ENCODE results near the gene CEACAM19.
"Not testable (repeated sequence)": the region's sequence is repeated elsewhere in the genome, so short reads cannot be mapped to it uniquely, and the experiment has no call there.

Gene CEACAM19

DNA sequence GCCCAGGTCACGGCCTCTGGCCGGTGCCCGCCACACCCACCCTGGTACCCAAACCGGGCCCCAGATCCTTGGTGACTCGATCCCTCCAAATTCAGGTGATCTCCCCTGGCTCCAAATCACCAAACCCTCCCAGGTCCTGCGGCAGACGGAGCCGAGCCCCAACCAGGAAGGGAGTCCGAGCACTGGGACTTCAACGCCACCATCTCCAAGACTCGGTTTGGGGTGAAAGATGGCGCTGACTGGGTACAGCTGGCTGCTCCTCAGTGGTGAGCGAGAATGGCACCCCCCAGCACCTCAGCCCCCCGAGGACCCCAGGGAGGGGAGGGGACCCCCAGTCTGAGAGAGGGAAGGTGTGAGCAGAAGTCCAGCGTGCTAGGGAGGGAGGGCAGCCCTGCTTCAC, 29.9 kb downstream of the CEACAM19 start:
- no peak for DNase-seq (ENCODE audit: low read depth)

DNA sequence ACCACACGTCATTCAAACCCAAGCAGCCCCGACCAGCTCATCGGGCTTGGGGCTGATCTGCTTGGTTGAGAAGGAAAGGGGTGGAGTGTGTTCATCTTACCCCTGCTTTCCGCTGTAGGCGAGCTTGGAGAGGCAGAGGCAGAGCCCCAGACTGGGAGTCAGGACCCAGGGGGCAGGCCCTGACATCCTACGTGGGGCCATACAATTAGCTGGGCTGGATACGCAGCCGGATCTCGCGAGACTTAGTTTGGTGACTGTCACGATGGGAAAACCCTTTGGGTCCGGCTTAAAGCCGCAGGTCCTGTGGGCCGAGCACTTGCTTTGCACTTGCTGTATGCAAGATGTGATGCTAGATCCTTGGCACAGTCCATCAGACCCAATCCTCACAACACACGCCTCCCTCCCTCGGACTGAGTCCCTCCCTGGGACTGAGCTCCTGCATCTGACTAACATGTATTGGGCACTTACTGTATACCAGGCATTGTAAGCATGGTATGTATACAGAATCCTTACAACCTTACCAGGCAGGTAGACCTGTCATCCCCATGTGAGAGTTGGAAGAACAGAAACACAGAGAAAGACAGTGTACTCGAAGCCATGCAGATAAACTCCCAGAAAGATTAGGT, 31.4 kb downstream of the CEACAM19 start:
- DNase-seq (ENCODE audit: low read depth) = no peak

DNA sequence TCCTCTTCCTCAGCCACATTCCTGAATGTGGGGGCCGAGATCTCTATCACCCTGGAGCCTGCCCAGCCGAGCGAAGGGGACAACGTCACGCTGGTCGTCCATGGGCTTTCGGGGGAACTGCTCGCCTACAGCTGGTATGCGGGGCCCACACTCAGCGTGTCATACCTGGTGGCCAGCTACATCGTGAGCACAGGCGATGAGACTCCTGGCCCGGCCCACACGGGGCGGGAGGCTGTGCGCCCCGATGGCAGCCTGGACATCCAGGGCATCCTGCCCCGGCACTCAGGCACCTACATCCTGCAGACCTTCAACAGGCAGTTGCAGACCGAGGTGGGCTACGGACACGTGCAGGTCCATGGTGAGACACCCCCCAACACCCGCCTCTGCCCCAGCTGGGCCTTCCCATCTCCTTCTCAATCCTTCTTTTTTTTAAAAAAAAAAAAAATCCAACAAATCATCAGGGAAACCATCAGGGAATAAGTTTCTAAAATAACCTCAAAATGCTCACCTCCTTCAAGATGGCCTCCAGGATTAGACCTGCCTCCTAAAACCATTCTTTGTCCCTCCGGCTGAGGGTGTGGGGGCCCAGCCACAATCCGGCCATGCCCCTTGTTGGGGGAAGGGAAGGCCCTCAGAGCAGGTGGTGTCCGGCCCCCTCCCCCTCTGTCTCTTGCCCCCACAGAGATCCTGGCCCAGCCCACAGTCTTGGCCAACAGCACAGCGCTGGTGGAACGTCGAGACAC, 32.2 kb downstream of the CEACAM19 start:
- DNase-seq (ENCODE audit: low read depth) = no peak

DNA sequence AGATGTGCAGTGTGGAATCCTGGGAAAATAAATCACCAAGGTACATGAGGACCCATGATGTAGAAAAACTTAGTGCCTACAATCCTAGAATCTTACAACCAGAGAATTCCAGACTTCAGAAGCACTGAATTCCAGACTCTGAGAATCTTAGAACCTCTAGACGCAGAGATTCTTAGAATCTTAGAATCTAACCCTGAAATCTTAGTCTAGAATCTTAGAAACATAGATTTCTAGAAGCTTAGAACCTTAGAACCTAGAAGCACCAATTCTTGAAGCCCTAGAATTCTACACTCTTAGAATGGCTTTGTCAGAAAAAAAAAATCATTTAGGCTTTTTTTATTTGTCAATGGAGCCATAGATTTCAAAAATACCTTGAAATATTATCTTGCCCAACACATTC, 33.7 kb downstream of the CEACAM19 start:
- DNase-seq (ENCODE audit: low read depth) = no peak

DNA sequence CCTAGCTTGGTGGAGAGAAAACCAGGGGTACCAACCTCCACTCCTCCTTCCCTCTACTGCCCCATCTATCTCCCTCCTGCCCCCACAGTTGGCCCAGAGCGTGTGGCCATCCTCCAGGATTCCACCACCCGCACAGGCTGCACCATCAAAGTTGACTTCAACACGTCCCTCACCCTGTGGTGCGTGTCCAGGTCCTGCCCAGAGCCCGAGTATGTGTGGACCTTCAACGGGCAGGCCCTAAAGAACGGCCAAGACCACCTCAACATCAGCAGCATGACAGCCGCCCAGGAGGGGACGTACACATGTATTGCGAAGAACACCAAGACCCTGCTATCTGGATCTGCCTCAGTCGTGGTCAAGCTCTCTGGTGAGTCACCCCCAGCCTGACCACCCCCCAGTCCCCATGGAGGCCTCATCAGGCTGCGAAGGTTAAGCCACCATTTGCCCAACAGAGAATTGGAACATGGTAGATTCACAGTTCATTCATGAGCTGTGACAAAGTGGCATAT, 34.3 kb downstream of the CEACAM19 start:
- no peak for DNase-seq (ENCODE audit: low read depth)

DNA sequence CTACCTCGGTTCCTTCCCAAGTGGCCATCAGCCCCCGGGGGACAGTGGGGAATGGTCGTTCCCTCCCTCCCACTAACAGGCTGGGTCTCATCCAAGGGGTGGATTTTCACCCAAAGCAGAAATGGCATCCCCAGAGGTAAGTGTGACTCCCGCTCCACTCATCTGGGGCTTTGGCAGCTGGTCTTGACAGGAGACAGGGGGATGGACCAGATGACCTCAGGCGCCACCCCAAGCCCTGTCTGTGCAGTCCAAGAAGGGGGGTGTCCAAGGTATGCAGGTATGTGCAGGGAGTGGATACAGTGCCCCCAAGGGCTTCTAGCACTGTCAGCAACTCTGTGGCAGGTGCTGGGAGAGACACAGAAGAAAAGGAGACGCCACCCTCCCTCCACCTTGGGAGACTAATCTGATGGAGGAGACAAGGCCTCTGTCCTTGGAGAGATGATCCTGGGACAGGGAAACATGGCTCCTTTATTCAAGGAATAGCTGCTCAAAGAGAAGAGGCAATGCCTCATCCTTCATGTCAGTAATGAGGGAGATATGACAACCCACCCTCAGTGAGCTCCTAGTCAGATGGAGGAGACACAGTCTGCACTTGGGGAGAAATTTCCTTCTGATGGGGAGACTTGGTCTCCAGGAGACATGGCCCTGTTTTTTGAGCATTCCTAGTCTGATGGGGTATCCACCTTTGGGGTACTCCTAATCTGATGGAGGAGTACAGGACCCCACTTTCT, 35.4 kb downstream of the CEACAM19 start:
- DNase-seq (ENCODE audit: low read depth) = no peak

DNA sequence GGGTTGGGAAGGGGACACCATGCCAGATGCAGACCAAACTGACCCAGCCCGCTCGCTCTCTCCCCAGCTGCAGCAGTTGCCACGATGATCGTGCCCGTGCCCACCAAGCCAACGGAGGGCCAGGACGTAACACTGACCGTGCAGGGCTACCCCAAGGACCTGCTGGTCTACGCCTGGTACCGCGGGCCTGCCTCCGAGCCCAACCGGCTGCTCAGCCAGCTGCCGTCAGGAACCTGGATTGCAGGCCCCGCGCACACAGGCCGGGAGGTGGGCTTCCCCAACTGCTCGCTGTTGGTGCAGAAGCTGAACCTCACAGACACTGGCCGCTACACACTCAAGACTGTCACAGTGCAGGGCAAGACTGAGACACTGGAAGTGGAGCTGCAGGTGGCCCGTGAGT, 36.5 kb downstream of the CEACAM19 start:
- no peak for DNase-seq (ENCODE audit: low read depth)

DNA sequence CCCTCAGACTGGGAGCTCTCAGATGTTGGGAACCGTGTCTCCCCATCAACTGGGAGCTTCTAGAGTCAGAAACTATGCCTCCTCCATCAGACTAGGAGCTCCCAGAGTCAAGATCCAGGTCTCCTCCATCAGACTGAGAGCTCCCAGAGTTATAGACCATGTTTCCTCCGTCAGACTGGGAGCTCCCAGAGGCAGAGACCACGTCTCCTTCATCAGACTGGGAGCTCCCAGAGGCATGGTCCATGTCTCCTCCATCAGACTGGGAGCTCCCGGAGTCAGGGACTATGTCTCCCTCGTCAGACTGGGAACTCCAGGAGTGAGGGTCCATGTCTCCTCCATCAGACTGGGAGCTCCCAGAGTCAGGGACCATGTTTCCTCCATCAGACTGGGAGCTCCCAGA, 37.7 kb downstream of the CEACAM19 start:
- DNase-seq (ENCODE audit: low read depth) = no peak

DNA sequence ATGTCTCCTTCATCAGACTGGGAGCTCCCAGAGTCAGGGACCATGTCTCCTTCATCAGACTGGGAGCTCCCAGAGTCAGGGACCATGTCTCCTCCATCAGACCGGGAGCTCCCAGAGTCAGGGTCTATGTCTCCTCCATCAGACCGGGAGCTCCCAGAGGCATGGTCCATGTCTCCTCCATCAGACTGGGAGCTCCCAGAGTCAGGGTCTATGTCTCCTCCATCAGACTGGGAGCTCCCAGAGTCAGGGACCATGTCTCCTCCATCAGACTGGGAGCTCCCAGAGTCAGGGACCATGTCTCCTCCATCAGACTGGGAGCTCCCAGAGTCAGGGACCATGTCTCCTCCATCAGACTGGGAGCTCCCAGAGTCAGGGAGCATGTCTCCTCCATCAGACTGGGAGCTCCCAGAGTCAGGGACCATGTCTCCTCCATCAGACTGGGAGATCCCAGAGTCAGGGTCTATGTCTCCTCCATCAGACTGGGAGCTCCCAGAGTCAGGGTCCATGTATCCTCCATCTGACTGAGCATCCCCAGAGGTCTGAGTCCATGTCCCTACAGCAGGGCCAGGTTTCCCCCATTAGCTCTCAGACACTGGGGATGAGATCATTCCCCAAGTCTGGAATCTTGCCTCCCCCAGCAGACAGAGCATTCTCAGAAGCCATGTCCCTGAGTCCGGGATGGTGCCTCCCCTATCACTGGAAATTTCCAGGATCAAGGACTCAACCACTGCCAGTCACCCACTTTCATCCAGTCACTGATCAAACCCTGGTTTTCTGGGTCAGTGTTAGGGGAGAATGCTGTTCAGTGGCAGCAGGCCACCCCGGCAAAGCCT, 38.4 kb downstream of the CEACAM19 start:
- not testable (repeated sequence) for DNase-seq (ENCODE audit: low read depth)

DNA sequence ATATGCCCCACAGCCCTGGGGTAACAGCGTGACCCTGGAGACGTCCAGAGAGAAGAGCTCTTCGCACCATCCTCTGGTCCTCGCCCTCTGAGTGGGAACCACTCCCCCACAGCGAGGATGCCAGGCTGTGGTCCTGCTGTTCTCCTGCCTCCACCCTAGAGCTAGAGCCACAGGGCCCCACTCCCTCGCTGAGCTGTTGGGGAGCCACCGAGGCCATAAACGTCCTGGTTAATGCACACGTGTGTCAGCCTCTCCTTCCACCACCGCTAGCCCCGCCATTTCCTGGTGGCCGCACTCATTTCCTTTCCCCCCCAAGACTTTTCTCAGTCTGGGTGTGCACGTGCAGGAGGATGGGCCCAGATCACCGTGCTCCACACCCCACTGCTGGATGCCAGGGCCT, 39.2 kb downstream of the CEACAM19 start:
- no peak for DNase-seq (ENCODE audit: low read depth)

DNA sequence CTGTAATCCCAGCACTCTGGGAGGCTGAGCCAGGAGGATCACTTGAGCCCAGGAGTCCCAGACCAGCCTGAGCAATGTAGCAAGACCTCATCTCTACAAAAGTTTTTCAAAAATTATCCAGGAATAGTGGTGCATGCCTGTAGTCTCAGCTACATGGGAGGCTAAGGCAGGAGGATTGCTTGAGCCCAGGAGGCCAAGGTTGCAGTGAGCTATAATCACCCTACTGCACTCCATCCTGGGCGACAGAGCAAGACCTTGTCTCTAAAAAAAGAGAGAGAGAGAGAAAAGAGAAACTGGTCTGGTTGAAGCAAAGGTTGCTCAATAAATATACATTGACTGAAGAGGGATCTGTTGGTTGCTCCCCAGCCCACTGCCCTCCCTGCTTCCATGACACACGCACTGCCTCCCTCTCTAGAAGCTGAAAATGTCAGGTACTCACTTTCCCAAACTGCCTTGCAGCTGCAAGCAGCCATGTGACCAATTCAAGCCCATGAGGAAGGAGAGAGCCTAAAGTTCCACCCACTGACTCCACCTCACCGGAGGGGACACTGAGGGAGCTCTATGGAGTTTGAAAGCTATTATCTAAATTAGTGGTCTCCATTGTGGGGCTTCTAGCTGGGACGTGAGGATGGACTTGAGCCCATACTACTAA, 41.7 kb downstream of the CEACAM19 start:
- no peak for DNase-seq (ENCODE audit: low read depth)

DNA sequence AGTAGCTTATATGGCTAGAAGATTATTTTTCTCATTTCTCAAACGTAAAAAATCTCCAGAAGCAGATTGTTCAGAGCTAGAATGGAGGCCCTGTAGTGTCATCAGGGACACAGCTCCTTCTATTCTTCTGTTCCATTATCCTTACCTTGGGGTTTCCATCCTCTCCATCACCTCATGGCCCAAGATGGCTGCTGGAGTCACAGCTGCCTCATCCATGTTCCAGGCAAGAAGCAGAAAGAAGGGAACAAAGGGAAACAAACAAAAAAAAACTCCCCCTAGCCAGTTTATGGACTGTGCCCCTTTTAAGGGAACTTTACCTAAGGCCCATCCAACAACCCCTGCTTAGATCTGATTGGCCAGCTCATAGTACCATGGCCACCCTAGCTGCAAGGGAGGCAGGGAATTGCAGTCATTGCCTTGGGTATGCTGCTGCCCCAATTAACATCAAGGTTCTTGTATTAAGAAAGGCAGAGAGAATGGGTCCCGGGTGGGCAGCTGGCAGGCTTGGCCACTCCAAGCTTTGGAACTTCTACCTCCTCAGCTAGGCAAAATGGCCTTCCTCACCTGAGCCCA, 43.4 kb downstream of the CEACAM19 start:
- no peak for DNase-seq (ENCODE audit: low read depth)

DNA sequence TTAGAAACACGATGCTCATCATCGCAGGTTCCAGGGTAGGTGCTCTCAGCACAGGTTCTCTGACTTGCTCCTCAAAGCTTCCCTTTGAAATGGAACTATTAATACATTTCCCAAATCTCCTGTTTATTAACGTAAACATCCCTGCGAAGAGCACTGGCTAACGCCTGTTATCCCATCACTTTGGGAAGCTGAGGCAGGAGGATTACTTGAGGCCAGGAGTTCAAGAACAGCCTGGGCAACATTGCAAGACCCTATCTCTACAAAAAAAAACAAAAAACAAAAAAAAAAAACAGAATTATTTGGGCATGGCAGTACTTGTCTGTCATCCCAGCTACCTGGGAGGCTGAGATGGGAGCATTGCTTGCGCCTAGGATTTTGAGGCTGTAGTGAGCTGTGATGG, 46.3 kb downstream of the CEACAM19 start:
- DNase-seq (ENCODE audit: low read depth) = no peak

DNA sequence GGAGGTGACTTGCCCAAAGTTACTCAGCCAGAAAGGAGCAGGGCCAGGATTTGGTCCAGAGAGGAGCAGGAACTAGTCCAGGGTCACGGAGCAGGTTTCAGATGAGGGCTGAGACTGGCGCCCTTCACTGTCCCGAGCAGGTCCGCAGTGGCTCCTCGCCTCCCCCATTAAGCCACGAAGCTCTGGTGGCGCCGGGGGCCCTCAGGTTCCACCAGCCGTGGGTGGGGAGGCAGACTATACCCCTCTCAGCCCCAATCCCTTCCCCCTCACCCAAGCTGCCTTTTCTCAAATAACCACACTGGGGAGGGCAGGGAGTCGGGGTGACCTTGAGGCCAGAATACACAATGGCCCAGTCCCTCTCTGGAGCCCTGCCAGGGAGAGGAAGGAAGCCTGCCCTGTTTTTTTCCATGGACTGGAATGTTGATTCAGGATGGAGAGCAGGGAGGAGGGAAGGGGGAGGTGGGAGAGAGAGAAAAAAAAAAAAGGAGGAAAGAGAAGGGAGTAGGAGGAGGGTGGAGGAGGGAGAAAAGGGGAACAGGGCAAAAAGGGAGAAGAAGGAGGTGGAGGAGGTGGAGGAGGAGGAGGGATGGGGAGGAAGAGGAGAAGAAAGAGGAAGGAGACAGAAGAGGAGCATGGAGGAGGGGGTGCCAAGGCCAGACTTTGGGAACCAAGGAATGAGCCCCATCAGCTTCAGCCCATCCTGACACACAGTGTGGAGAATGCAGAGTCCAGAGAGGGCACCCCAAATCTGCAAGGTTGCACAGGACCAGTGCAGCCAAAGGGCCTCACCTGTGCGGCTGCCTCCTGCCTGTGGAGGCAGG, 47.4 kb downstream of the CEACAM19 start:
- no peak for DNase-seq (ENCODE audit: low read depth)

DNA sequence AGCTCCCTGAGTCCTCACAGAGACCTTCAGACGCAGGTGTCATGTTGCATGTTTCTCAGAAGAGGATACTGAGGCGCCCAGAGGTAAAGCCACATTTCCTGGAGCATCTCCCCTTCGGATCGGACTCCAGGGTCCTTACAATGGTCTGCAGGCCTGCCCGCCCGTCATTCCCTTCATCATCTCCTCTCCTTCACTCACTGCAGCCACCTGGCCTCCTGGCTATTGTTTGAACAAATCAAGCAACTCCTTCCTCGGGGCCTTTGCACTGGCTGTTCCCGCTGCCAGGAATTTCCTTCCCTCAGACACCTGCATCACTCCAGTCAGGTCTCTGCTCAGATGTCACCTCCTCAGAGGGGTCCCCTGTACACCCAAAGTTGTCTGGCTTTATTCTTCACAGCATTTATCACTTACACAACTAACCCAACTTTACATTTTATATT, 48.0 kb downstream of the CEACAM19 start:
- DNase-seq (ENCODE audit: low read depth) = no peak

DNA sequence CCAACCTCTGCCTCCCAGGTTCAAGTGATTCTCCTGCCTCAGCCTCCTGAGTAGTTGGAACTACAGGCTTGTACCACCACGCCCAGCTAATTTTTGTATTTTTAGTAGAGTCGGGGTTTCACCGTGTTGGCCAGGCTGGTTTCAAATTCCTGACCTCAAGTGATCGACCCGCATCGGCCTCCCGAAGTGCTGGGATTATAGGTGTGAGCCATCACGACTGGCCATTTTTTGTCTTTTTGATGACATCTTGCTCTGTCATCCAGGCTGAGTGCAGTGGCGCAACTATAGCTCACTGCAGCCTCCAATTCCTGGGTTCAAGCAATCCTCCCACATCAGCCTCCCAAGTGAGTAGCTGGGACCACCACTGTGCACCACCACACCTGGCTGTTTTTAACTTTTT, 49.1 kb downstream of the CEACAM19 start:
- DNase-seq (ENCODE audit: low read depth) = not testable (repeated sequence)

DNA sequence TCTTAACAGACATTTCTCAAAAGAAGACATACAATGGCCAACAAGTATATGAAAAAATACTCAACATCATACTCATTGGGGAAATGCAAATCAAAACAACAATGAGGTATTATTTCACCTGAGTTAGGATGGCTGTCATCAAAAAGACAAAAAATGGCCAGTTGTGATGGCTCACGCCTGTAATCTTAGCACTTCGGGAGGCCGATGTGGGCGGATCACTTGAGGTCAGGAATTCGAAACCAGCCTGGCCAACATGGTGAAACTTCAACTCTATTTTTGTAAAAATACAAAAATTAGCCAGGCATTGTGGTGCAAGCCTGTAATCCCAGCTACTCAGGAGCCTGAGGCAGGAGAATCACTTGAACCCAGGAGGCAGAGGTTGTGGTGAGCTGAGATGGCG, 49.7 kb downstream of the CEACAM19 start:
- no peak for DNase-seq (ENCODE audit: low read depth)

DNA sequence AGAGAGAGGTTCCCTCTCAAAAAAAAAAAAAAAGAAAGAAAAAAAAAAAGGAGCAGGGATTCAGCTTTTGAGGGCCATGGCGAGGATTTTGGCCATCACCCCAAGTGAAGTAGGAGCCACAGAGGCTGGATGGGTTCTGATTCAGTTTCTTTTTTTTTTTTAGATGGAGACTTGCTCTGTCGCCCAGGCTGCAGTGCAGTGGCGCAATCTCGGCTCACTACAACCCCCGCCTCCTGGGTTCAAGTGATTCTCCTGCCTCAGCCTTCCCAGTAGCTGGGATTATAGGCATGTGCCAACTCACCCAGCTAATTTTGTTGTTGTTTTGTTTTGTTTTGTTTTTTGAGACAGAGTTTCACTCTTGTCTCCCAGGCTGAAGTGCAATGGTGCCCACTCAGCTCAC, 50.1 kb downstream of the CEACAM19 start:
- not testable (repeated sequence) for DNase-seq (ENCODE audit: low read depth)

DNA sequence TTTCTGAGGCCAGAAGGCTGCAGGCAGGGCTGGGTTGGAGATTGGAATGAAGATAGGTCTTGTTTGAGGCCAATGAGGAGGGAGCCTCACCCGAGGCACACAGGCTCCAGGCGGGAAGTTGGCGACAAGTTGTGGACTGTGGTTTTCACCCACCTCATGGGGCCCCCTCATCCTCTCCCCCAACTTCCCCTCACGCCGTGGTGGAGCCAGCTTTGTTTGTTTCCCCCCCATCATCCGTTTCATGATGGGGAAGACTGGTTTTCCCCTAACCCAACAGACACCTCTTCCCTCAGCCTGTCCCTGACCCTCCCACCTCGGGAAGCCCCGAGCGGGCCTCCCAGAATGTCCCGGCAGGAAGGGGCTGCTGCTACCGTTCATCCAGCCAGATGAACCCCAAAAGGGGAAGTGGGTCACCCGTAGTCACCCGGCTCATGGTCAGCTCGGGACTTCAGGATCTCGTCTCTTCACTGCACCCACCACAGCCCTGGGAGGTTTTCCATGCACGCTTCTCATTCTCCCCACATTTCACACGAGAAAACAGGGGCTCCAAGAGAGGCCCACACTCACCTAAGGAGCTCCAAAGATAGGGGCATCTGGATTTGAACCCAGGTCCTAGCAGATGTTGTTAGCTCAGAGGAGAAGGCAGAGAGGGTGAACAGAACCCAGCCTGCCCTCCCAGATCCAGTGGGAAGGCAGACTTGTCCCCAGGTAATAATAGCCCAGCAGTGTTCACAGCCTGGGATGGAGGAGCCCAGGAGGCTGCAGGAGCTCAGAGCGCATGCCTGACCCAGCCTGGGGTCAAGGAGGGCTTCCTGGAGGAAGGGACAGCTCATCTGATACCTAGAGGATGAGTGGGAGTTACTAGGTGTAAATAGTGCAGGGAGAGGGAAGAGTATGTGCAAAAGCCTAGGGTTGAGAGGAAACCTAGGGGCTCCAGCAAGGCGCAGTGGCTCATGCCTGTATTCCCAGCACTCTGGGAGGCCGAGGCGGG, 51.1 kb downstream of the CEACAM19 start:
- no peak for DNase-seq (ENCODE audit: low read depth)

All from GM04504 (cell line).